HG02642 (cell line): ENCODE data around the gene PHIP.
A peak's percentile ranks its signal among the peaks of the same experiment; 100 is the strongest.
"Not testable (repeated sequence)": the region's sequence is repeated elsewhere in the genome, so short reads cannot be mapped to it uniquely, and the experiment has no call there.

Source experiments
- ATAC-seq: cut with Tn5 transposase; IDR thresholded peaks from one replicate; pipeline ENCODE4 v1.9.1; 2021; ENCODE audit warnings: mild to moderate bottlenecking; ENCODE audit not compliant: unreplicated experiment, poor library complexity

PHIP gene

DNA sequence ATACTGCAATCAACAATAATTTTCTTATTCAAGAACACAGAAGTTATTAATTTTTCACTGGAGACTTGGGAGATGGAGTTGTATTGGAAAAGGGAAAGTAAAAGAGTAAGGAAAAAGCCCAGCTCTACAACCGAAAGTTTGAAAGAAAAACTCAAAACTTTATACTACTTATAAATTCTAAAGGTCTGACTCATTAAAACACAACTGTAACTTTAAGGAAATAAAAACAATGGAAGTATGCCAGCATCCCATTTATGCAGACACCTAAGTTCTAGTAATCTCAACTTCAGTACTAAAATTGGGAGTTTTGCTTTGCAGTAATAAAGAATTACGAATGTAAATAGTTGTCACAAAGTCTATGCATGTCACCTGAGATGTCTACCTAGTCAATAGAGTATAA is 130.1 kb downstream of the PHIP start:
- no peak for ATAC-seq

DNA sequence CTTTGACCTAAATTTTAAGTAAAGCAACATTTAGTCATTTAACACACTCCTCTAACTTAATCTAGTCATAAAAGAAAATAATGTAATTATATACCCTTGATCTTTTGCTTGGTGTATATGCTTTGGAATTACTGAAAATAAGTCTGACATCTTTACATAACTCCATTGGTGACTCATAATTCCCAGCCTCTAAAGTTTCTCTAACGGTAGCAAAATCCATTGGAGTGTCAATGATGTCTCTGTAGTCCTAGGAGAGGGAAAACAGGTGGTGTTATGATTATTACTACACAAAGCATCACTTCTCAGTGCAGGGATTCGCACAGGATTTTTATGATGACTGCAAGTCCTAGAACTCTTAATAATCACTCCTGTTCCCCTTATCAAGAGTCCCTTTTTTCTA is 130.5 kb downstream of the PHIP start:
- no peak for ATAC-seq

DNA sequence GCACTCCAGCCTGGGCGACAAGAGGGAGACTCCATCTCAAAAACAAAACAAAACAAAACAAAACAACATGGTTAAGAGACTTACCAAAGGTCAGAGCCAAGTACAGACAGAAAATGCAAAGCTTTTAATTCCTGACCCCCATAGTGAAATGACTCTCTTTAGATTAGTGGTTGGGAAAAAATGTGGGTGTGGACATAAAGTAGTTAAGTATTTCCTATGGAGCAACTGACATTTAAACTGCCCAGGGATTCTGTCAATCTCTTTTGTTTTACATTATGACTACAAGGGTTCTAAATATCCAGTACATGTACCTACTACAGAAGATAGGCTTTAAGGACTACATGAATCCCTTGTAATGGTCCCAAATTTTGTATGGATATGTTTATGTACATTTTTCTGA is 135.6 kb downstream of the PHIP start:
- no peak for ATAC-seq

DNA sequence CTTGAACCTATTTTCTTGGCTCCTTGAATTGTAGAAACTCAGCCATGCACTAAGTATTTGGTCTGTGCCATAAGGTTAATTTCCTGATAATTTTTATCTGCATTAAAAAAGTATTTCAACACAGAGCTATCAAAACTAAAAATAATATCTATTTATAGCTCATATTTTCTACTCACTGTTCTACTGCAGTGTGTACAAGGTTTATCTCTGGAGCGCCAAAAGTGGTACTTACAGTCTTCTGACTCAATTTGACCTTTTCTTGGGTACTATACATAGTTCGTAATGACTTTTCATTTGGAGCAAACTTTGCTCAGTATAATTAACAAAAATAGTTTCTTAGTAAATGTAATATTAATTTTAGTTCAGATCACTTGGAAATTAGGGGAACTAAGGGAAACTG is 141.5 kb downstream of the PHIP start:
- no peak for ATAC-seq

DNA sequence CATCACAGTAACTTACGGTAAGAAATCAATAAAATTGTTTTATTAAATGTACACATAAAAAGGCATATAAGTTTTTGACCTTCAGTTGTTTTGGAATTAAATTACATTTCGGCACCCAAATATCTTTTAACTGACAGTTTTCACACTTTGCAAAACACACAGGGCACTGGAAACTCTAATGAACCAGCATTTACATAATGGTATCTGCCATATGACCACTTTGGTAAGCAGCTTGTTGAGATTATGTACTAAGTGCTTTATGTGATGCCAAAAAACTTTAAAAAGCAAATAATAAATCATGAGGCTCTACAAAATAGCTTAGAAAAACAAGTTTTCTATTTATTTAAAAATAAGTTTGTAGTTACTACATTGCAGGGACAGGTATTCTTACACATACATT is 142.5 kb downstream of the PHIP start:
- ATAC-seq = no peak

DNA sequence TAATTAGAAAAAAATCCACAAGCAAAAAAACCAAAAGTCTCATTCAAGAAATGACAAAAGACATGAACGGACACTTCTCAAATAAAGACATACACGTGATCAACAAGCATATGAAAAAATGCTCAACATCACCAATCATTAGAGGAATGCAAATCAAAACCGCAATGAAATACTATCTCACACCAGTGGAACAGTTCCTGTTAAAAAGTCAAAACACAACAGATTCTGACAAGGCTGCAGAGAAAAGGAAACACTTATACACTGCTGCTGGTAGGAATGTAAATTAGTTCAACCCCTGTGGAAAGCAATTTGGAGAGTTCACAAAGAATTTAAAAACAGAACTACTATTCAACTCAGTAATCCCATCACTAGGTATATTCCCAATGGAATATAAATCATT is 152.7 kb downstream of the PHIP start:
- ATAC-seq = no peak

DNA sequence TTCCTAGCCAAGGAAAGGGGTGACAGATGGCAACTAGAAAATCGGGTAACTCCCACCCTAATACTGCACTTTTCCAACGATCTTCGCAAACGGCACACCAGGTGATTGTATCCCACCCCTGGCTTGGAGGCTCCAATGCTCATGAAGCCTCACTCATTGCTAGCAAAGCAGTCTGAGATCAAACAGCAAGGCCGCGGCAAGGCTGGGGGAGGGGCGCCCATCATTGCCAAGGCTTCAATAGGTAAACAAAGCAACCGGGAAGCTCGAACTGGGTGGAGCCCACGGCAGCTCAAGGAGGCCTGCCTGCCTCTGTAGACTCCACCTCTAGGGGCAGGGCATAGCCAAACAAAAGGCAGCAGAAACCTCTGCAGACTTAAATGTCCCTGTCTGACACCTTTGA is 156.9 kb downstream of the PHIP start:
- ATAC-seq = not testable (repeated sequence)

DNA sequence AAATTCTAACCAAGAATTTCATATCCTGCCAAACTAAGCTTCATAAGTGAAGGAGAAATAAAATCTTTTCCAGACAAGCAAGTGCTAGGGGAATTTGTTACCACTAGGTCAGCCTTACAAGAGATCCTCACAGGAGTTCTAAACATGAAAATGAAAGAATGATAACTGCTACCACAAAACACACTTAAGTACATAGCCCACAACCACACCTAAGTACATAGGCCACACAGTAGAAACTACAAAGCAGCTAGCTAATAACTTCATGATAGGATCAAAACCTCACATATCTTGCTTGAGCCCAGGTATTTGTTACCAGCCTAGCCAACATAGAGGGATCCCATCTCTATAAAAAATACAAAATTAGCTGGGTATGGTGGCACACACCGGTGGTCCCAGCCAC is 160.3 kb downstream of the PHIP start:
- no peak for ATAC-seq

DNA sequence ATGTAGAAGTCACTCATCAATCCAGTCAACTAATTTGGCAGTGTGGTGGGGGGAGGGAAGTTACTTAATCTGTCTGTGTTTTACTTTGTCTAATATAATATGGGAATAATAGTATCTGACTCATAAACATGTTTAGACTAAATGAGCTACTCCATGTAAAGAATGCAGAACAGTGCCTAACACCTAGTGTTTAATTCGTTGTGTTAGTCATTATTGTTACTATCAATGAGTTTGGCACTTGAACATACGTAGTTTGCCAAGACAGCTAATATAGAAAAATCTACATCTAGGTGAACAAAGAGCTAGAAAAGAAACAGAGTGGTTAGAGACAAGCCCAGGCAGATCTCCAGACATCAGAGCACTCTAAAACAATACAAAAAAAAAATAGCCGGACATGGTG is 161.6 kb downstream of the PHIP start:
- no peak for ATAC-seq

DNA sequence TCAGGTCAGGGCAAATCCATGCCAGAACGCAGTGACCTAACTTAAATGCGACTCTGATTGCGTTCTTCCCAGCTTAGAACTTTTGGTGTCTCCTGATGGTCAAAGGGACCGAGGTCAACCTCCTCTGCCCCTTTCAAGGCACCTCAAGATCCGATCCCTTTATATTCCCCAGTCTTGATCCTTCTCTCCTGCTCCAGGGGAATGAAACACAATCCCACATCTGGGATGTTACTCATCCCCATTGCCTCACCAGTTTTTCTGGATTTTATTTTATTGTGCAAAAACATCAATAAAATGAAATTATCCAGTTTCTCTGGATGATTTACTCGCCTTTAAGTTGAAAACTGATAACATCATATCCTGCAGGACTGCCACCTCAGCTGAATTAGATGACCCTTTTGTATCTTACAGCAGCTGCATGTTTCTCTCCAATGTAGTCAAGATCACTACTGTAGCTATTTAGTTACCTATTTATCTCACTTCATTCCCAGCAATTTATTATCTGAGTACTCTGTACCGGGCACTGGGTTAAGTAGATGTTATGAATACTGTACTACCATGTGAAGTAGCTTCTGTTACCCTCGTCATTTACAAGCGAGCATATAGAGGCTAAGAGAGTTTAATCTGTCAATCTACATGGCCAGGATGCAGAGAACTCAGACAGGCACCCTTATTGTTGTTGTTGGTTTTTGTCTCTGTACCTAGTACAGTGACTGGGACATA is 166.7 kb downstream of the PHIP start:
- no peak for ATAC-seq

DNA sequence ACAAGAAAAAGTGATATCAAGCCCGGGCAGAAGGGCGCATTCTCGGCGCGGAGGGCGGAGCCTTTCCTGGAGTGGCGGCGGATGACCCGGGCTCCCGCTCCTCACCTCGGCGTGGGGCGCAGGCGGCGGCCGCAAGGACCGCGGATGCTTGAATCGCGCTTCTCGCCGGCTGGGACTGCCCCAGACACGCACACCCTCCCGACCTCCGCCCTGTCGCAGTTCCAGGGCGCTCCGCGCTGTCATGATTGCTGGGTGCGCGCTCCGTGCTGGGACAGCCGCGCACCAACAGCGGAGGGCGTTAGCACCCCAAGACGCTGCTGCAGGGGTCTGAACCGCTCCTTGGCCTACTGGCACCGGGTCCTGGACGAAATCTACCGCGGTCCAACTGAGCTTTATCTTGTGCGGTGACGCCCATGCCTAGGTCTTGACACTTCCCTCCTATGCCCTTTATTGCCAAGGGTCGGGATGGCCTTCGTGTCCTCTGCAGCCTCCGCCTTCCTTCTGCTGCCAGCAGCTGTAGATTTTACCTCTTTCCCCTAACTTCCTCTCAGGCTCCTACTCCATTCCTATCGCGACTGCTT is 167.4 kb downstream of the PHIP start:
- ATAC-seq = peak; percentile 72

DNA sequence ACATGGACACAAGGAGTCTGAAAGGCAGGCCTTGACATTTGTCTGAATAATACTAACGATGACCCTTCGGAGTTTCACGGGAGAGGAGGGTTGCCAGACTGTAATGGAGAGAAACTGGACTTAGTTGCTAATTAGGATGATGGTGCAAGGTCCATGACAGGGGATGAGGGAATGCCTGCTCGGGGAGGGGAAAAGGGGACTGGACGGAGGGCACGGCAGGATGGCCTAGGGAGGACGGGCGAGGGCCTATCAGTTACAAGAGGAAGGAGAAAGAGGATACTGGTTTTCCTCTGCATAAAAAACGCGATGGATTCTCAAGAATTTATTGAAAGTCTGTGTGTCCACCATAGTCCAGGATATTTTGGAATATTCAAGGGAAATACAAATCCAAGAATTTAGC is 168.0 kb downstream of the PHIP start:
- ATAC-seq = no peak

DNA sequence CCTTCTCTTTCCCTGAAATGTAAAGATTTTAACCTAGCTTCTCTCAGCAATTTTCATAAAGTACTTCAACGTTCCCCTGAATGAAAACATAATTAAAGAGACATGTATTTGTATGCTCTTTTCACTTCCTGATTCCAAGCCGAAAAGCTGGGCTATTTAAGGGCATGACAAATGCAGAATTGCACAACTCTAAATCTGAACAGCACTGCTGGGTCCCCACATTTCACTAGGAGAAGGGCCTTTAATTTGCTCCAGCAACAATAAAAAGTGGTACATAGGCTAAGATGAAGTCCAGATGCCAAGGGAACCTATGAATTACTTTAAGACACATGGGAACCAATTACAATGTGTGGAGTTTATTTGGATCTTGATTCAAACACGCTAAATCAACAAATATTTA is 168.7 kb downstream of the PHIP start:
- no peak for ATAC-seq

DNA sequence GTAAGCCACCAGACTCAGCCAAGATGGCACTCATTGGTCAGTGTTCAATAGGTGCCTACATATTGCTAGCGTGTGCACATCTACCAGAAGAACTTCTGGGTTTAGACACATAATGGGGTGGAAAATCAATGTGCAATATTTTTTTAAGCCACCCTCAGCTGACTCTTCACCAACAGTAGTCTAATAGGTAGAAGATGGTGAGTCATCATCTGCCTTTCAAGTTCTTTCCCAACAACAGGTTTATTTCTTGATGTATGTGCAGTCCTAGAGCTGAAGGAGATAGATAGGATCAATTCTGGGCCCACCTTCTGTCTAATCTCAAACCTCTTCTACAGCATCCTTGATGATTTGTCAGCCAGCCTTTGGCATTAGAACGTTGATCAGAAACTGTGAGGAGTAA is 169.4 kb downstream of the PHIP start:
- ATAC-seq = no peak

DNA sequence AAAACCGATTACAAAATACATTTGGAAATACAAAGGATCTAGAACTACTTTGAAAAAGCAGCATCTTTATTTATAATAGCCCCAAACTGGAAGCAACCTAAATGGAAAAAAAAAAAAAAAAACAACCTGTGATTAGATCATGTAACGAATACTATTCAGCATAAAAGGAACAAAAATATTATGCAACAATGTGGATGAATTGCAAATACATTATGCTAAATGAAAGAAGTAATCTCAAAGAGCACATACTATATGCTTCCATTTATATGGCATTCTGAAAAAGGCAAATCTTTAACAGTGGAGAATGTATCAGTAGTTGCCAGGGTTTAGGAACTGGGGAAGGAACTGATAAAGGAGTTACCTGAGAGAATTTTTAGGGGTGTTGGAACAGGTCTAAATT is 181.8 kb downstream of the PHIP start:
- ATAC-seq = no peak

DNA sequence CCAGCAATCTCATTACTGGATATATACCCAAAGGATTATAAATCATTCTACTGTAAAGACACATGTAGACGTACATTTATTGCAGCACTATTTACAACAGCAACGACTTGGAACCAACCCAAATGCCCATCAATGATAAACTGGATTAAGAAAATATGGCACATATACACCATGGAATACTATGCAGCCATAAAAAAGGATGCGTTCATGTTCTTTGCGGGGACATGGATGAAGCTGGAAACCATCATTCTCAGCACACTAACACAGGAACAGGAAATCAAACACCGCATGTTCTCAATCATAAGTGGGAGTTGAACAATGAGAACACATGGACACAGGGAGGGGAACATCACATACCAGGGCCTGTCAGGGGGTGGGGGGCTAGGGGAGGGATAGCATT is 188.2 kb downstream of the PHIP start:
- ATAC-seq = not testable (repeated sequence)
